Loucy (cell line): ENCODE results near the gene RAB7B.

Experiments used
- CTCF ChIP-seq: fragments of 200-600 bp; sonication (generic); conservative IDR thresholded peaks from 2 replicates; pipeline ENCODE4 v1.5.1; 2014; ENCODE audit warnings: mild to moderate bottlenecking, antibody characterized with exemption, low read length
- EZH2phosphoT487 ChIP-seq: fragments of 200-600 bp; IDR thresholded peaks from 2 replicates; pipeline ENCODE4 v1.6.1; 2018; ENCODE audit warnings: antibody characterized with exemption, mild to moderate bottlenecking, moderate library complexity, borderline replicate concordance

GRCh38 chr1:205943245-205943644, 60.0 kb downstream of the RAB7B start, which contains the start of gene SLC26A9:
- no peak for TF ChIP-seq CTCF
- TF ChIP-seq EZH2phosphoT487, result no peak
